Astrocyte (in vitro differentiated cells and primary cell): ENCODE results near the gene CUL5. TPM values are rescaled to one million over a fixed set of nuclear protein-coding genes. Genes with fewer than 3 reads are reported as not detected.
"Not testable (repeated sequence)": the region's sequence is repeated elsewhere in the genome, so short reads cannot be mapped to it uniquely, and the experiment has no call there.

ENCODE experiments used
- DNase-seq: peaks from one replicate; pipeline ENCODE4 v3.0.0-alpha.2; 2010; ENCODE audit warnings: low read depth
- FAIRE-seq: peaks from 2 replicates; lab custom pipeline; 2011; peaks lifted over from hg19 to GRCh38; lab: Jason Lieb, UNC
- H2AFZ ChIP-seq: 2 replicates; pipeline ENCODE4 v1.6.0; 2012; ENCODE audit warnings: low read depth, low read length, inconsistent platforms
- H3K27ac ChIP-seq: 2 replicates; pipeline ENCODE4 v1.5.1; 2011; ENCODE audit warnings: low read depth, low read length, inconsistent platforms
- H3K27me3 ChIP-seq: 2 replicates; pipeline ENCODE4 v1.6.0; 2011; ENCODE audit warnings: low read length, inconsistent platforms; ENCODE audit not compliant: insufficient read depth
- H3K36me3 ChIP-seq: 2 replicates; pipeline ENCODE4 v1.5.1; 2011; ENCODE audit warnings: low read length, inconsistent platforms; ENCODE audit not compliant: insufficient read depth
- H3K4me1 ChIP-seq: 2 replicates; pipeline ENCODE4 v1.5.1; 2011; ENCODE audit warnings: low read length, inconsistent platforms; ENCODE audit not compliant: insufficient read depth
- H3K4me2 ChIP-seq: 2 replicates; pipeline ENCODE4 v1.6.0; 2012; ENCODE audit warnings: low read length, inconsistent platforms
- H3K4me3 ChIP-seq: 2 replicates; pipeline ENCODE4 v1.5.1; 2011; ENCODE audit warnings: low read depth, mild to moderate bottlenecking, low read length, inconsistent platforms; ENCODE audit not compliant: insufficient read depth
- H3K79me2 ChIP-seq: 2 replicates; pipeline ENCODE4 v1.6.0; 2012; ENCODE audit warnings: mild to moderate bottlenecking, low read length, inconsistent platforms; ENCODE audit not compliant: insufficient read depth
- H3K9ac ChIP-seq: 2 replicates; pipeline ENCODE4 v1.6.0; 2012; ENCODE audit warnings: mild to moderate bottlenecking, low read length, inconsistent platforms
- H3K9me3 ChIP-seq: 2 replicates; pipeline ENCODE4 v1.5.1; 2012; ENCODE audit warnings: low read depth, mild to moderate bottlenecking, low read length, inconsistent platforms; ENCODE audit not compliant: insufficient read depth
- H4K20me1 ChIP-seq: 2 replicates; pipeline ENCODE4 v1.6.0; 2012; ENCODE audit warnings: low read length, inconsistent platforms; ENCODE audit not compliant: insufficient read depth
- H3K27ac Mint-ChIP-seq: one replicate; pipeline ENCODE4 v1.8.0; 2021; ENCODE audit warnings: mild to moderate bottlenecking, mixed read lengths; ENCODE audit not compliant: unreplicated experiment
- H3K27me3 Mint-ChIP-seq: one replicate; pipeline ENCODE4 v1.8.0; 2021; ENCODE audit warnings: low read depth, mixed read lengths; ENCODE audit not compliant: unreplicated experiment
- H3K36me3 Mint-ChIP-seq: one replicate; pipeline ENCODE4 v1.8.0; 2021; ENCODE audit warnings: low read depth, mixed read lengths; ENCODE audit not compliant: unreplicated experiment
- H3K4me1 Mint-ChIP-seq: one replicate; pipeline ENCODE4 v1.8.0; 2021; ENCODE audit warnings: low read depth, mixed read lengths; ENCODE audit not compliant: unreplicated experiment
- H3K4me3 Mint-ChIP-seq: one replicate; pipeline ENCODE4 v1.8.0; 2021; ENCODE audit warnings: mild to moderate bottlenecking, moderate library complexity, mixed read lengths; ENCODE audit not compliant: unreplicated experiment
- H3K9me3 Mint-ChIP-seq: one replicate; pipeline ENCODE4 v1.8.0; 2021; ENCODE audit warnings: mild to moderate bottlenecking, mixed read lengths; ENCODE audit not compliant: unreplicated experiment
- CTCF ChIP-seq: IDR thresholded peaks from 2 replicates; pipeline ENCODE4 v1.5.1; 2011; ENCODE audit warnings: low read depth, mild to moderate bottlenecking, inconsistent platforms, low read length, moderate library complexity; ENCODE audit not compliant: insufficient read depth
- EZH2 ChIP-seq: IDR thresholded peaks from 2 replicates; pipeline ENCODE4 v1.6.1; 2012; ENCODE audit warnings: mild to moderate bottlenecking, low read length, inconsistent platforms; ENCODE audit not compliant: insufficient read depth
- total RNA-seq: library from RNA; stranded (reverse); gene quantifications from 2 replicates; pipeline ENCODE4 v1.2.1, GENCODE V29; 2021

Gene CUL5
- total RNA-seq, 1 donor from 2014 or later, result 40.9 TPM

- H3K79me2 ChIP-seq, result peaks cover 82% of the 10 kb centered on the region
- not testable (repeated sequence) for H3K4me3 ChIP-seq, H3K27me3 ChIP-seq, H3K27ac ChIP-seq, DNase-seq, H3K36me3 ChIP-seq, H3K9ac ChIP-seq, H3K36me3 Mint-ChIP-seq, H3K9me3 Mint-ChIP-seq, H3K4me2 ChIP-seq, H3K4me1 Mint-ChIP-seq, H3K9me3 ChIP-seq, H3K4me3 Mint-ChIP-seq, H3K27ac Mint-ChIP-seq, H2AFZ ChIP-seq, H3K27me3 Mint-ChIP-seq, FAIRE-seq, H3K4me1 ChIP-seq
- peaks cover 77% of the 10 kb centered on the region for H4K20me1 ChIP-seq
Observed at GRCh38 chr11:108031604-108032003, 22.9 kb downstream of the CUL5 start.

GRCh38 chr11:108032800-108033199 is 24.1 kb downstream of the CUL5 start:
- TF ChIP-seq CTCF (no peak), EZH2 (no peak)
- DNase-seq, result no peak

GRCh38 chr11:108034034-108034433 is 25.3 kb downstream of the CUL5 start:
- Mint-ChIP-seq H3K27ac (no peak overlapping the region), H3K36me3 (peaks cover 2% of the 10 kb centered on the region), H3K4me1 (peaks cover 5% of the 10 kb centered on the region), H3K4me3 (no peak overlapping the region), H3K27me3 (no peaks in the 10 kb centered on the region), H3K9me3 (no peaks in the 10 kb centered on the region)
- FAIRE-seq (no peak), DNase-seq (no peak)
- no peak overlapping the region for H3K9ac ChIP-seq
- H3K4me1 ChIP-seq, result no peaks in the 10 kb centered on the region
- no peak overlapping the region for H3K4me3 ChIP-seq
- no peak overlapping the region for H2AFZ ChIP-seq
- no peak overlapping the region for H3K4me2 ChIP-seq
- H3K27me3 ChIP-seq, result no peaks in the 10 kb centered on the region
- peaks cover 69% of the 10 kb centered on the region for H3K79me2 ChIP-seq
- peaks cover 72% of the 10 kb centered on the region for H4K20me1 ChIP-seq
- H3K9me3 ChIP-seq, result no peaks in the 10 kb centered on the region
- peaks cover 4% of the 10 kb centered on the region for H3K36me3 ChIP-seq
- H3K27ac ChIP-seq, result no peak overlapping the region
- TF ChIP-seq CTCF (no peak), EZH2 (no peak)

More at GRCh38 chr11:108032800-108033199, 24.1 kb downstream of the CUL5 start:
- Mint-ChIP-seq H3K36me3 (peaks cover 2% of the 10 kb centered on the region), H3K9me3 (no peaks in the 10 kb centered on the region), H3K4me3 (no peak overlapping the region), H3K27me3 (no peaks in the 10 kb centered on the region), H3K27ac (no peak overlapping the region), H3K4me1 (peaks cover 5% of the 10 kb centered on the region)
- no peaks in the 10 kb centered on the region for H3K27me3 ChIP-seq
- no peaks in the 10 kb centered on the region for H3K4me1 ChIP-seq
- FAIRE-seq, result no peak
- H3K79me2 ChIP-seq, result peaks cover 75% of the 10 kb centered on the region
- no peak overlapping the region for H3K4me2 ChIP-seq
- H3K36me3 ChIP-seq, result peaks cover 4% of the 10 kb centered on the region
- H3K27ac ChIP-seq, result no peak overlapping the region
- H4K20me1 ChIP-seq, result peaks cover 75% of the 10 kb centered on the region
- H3K9me3 ChIP-seq, result no peaks in the 10 kb centered on the region
- no peak overlapping the region for H3K9ac ChIP-seq
- no peak overlapping the region for H3K4me3 ChIP-seq
- H2AFZ ChIP-seq, result no peak overlapping the region
